NCI-H226 (cell line): ENCODE data around the gene UBL3.

ENCODE experiments used
- DNase-seq: peaks from one replicate; pipeline ENCODE4 v3.0.0-alpha.2; 2015

UBL3 gene

GRCh38 chr13:29856426-29856825, 6.0 kb upstream of the UBL3 start:
- DNase-seq: no peak

GRCh38 chr13:29855784-29856183, 5.4 kb upstream of the UBL3 start:
- DNase-seq: no peak

- no peak for DNase-seq
Measured at GRCh38 chr13:29855009-29855408, 4.6 kb upstream of the UBL3 start.

- no peak for DNase-seq
Measured at GRCh38 chr13:29853131-29853530, 2.7 kb upstream of the UBL3 start.

GRCh38 chr13:29852472-29853054, 2.1 kb upstream of the UBL3 start:
- no peak for DNase-seq

- peak; percentile 8 for DNase-seq
Measured at GRCh38 chr13:29849731-29850212, 645 bp downstream of the UBL3 start.

GRCh38 chr13:29849071-29849631, 1.3 kb downstream of the UBL3 start:
- DNase-seq: no peak

GRCh38 chr13:29847501-29847983, 2.9 kb downstream of the UBL3 start:
- DNase-seq: peak; percentile 32

- no peak for DNase-seq
Measured at GRCh38 chr13:29846475-29847256, 3.8 kb downstream of the UBL3 start.

GRCh38 chr13:29845440-29846056, 4.9 kb downstream of the UBL3 start:
- no peak for DNase-seq

- peak; percentile 25 for DNase-seq
Measured at GRCh38 chr13:29844441-29844840, 6.0 kb downstream of the UBL3 start.

- DNase-seq: no peak
Measured at GRCh38 chr13:29840585-29840984, 9.8 kb downstream of the UBL3 start.

- DNase-seq: no peak
Measured at GRCh38 chr13:29835280-29836061, 14.9 kb downstream of the UBL3 start.

- no peak for DNase-seq
Measured at GRCh38 chr13:29832761-29833298, 17.6 kb downstream of the UBL3 start.

GRCh38 chr13:29830000-29830399, 20.4 kb downstream of the UBL3 start:
- no peak for DNase-seq

- no peak for DNase-seq
Measured at GRCh38 chr13:29819143-29819542, 31.3 kb downstream of the UBL3 start.

GRCh38 chr13:29817604-29818378, 32.6 kb downstream of the UBL3 start:
- no peak for DNase-seq

- no peak for DNase-seq
Measured at GRCh38 chr13:29816715-29817114, 33.7 kb downstream of the UBL3 start.

GRCh38 chr13:29815336-29815735, 35.1 kb downstream of the UBL3 start:
- no peak for DNase-seq

- DNase-seq: no peak
Measured at GRCh38 chr13:29810898-29811297, 39.5 kb downstream of the UBL3 start.

- no peak for DNase-seq
Measured at GRCh38 chr13:29810145-29810742, 40.2 kb downstream of the UBL3 start.
